HepG2 (cell line): ENCODE data around the gene CLEC6A. TPM values are rescaled to one million over a fixed set of nuclear protein-coding genes. Genes with fewer than 3 reads are reported as not detected.

ENCODE experiments used
- ATAC-seq: fragments of 200-7000 bp; cut with Tn5 transposase; 3 replicates; pipeline ENCODE4 v1.9.1; 2020; ENCODE audit warnings: mild to moderate bottlenecking, moderate library complexity
- BruUV-seq: library from RNA; stranded (reverse); fragments of 400-500 nt; replicated peaks from 2 replicates; lab custom pipeline; 2021; lab: Mats Ljungman, UMichigan
- CTCF ChIA-PET: fragments of 300-600 bp; formaldehyde crosslinking; extraction: SDS; loops from one replicate; lab custom pipeline; 2021; ENCODE audit warnings: low total read pairs, inconsistent platforms, low intra/inter-chr PET ratio; lab: Yijun Ruan, JAX
- POLR2A ChIA-PET: fragments of 350-600 bp; sonication (Branson Sonifier 250); formaldehyde crosslinking; loops from one replicate; lab custom pipeline; 2020; ENCODE audit warnings: antibody characterized with exemption, inconsistent platforms; lab: Yijun Ruan, JAX
- DNase-seq: peaks from one replicate; pipeline ENCODE4 v3.0.0-alpha.2; 2015; ENCODE audit warnings: low spot score
- FAIRE-seq: peaks from 3 replicates; lab custom pipeline; 2011; peaks lifted over from hg19 to GRCh38; lab: Jason Lieb, UNC
- H2AFZ ChIP-seq: one replicate; pipeline ENCODE4 v1.6.1; 2011; ENCODE audit warnings: low read length, inconsistent platforms
- H3K27ac ChIP-seq: fragments of 300-600 bp; 3 replicates; pipeline ENCODE4 v1.8.0; 2011; ENCODE audit warnings: mixed run types, mild to moderate bottlenecking, mixed read lengths, low read length, inconsistent platforms; ENCODE audit not compliant: insufficient read depth; ENCODE audit errors: extremely low read length
- H3K27me3 ChIP-seq, 2 experiments: fragments of 200-600 bp in 1 of 2; 2 replicates in 1 of 2; 3 replicates in 1 of 2; pipeline versions ENCODE4 v1.6.0 to v1.8.0; 2011; ENCODE audit warnings: low read length in 2 of 2, mild to moderate bottlenecking in 2 of 2, moderate library complexity in 2 of 2, inconsistent platforms in 1 of 2; ENCODE audit not compliant: insufficient read depth in 2 of 2, control insufficient read depth in 1 of 2
- H3K36me3 ChIP-seq, 2 experiments: fragments of 200-600 bp in 1 of 2; replicated peaks in 1 of 2; 2 replicates in 1 of 2; 3 replicates in 1 of 2; pipeline versions ENCODE4 v1.5.1 to v1.8.0; 2011; ENCODE audit warnings: low read length in 2 of 2, inconsistent platforms in 1 of 2; ENCODE audit not compliant: insufficient read depth in 2 of 2, control insufficient read depth in 1 of 2
- H3K4me1 ChIP-seq: 2 replicates; pipeline ENCODE4 v1.5.1; 2012; ENCODE audit warnings: low read length, inconsistent platforms; ENCODE audit not compliant: insufficient read depth
- H3K4me2 ChIP-seq: 2 replicates; pipeline ENCODE4 v1.6.0; 2011; ENCODE audit warnings: low read depth, low read length, inconsistent platforms
- H3K4me3 ChIP-seq, 3 experiments: fragments of 200-600 bp in 1 of 3; sonication (generic), shearing (Covaris generic) in 1 of 3; replicated peaks in 1 of 3; 2 replicates each; pipeline ENCODE4 v1.5.1; 2011 to 2016; ENCODE audit warnings: low read length in 3 of 3, inconsistent platforms in 2 of 3, low read depth in 2 of 3, mild to moderate bottlenecking in 2 of 3, control low read depth in 1 of 3, mixed read lengths in 1 of 3; ENCODE audit not compliant: insufficient read depth in 1 of 3
- H3K79me2 ChIP-seq: one replicate; pipeline ENCODE4 v1.6.1; 2011; ENCODE audit warnings: low read length, inconsistent platforms; ENCODE audit not compliant: insufficient read depth
- H3K9ac ChIP-seq: 2 replicates; pipeline ENCODE4 v1.6.0; 2011; ENCODE audit warnings: mild to moderate bottlenecking, low read depth, low read length, inconsistent platforms; ENCODE audit not compliant: insufficient read depth
- H3K9me3 ChIP-seq: 2 replicates; pipeline ENCODE4 v1.5.1; 2012; ENCODE audit warnings: mild to moderate bottlenecking, low read length
- H4K20me1 ChIP-seq: 2 replicates; pipeline ENCODE4 v1.6.0; 2011; ENCODE audit warnings: inconsistent platforms, mild to moderate bottlenecking, low read length, moderate library complexity; ENCODE audit not compliant: insufficient read depth
- FOXA1 ChIP-seq, 2 experiments: fragments of 450-650 bp in 1 of 2; sonication (generic) in 1 of 2; formaldehyde crosslinking in 1 of 2; IDR thresholded peaks; 2 replicates each; pipeline versions ENCODE4 v1.4.0 to v1.6.1; 2016 to 2020; ENCODE audit warnings: missing genetic modification reagents in 1 of 2
- JARID2 ChIP-seq: sonication (generic); formaldehyde crosslinking; IDR thresholded peaks from 2 replicates; pipeline ENCODE4 v1.8.1; 2023; ENCODE audit warnings: missing genetic modification reagents, inconsistent platforms; ENCODE audit not compliant: insufficient replicate concordance
- JDP2 ChIP-seq: sonication (generic); formaldehyde crosslinking; IDR thresholded peaks from 2 replicates; pipeline ENCODE4 v1.8.1; 2022; ENCODE audit warnings: missing genetic modification reagents, borderline replicate concordance
- MBNL3 ChIP-seq: fragments of 250-450 bp; sonication (Bioruptor Pico); conservative IDR thresholded peaks from 2 replicates; pipeline ENCODE4 v1.8.0; 2022; ENCODE audit warnings: mild to moderate bottlenecking, inconsistent platforms
- RARA ChIP-seq: IDR thresholded peaks from 2 replicates; pipeline ENCODE4 v1.6.1; 2016; ENCODE audit warnings: missing genetic modification reagents, missing compliant biosample characterization
- STAT5B ChIP-seq: sonication (generic); formaldehyde crosslinking; IDR thresholded peaks from 2 replicates; pipeline ENCODE4 v1.4.0; 2020; ENCODE audit warnings: missing genetic modification reagents
- ZNF501 ChIP-seq: sonication (generic); formaldehyde crosslinking; IDR thresholded peaks from 2 replicates; pipeline ENCODE4 v1.5.1; 2020; ENCODE audit warnings: mild to moderate bottlenecking, moderate library complexity, missing genetic modification reagents
- ZNF557 ChIP-seq: sonication (generic); formaldehyde crosslinking; IDR thresholded peaks from 2 replicates; pipeline ENCODE4 v1.4.0; 2020; ENCODE audit warnings: missing genetic modification reagents
- in situ Hi-C: cut with HindIII; loops from 2 replicates; pipeline ENCODE4 v1.10.0; 2017; ENCODE audit warnings: low pct_unique_long_range_greater_than_20kb; ENCODE audit not compliant: extremely low pct_ligation_motif_present
- intact Hi-C: fragments of 100-400 bp; cut with micrococcal nuclease; formaldehyde crosslinking; loops from one replicate; pipeline ENCODE4 v1.10.0; 2022; ENCODE audit not compliant: unreplicated experiment
- polyA plus RNA-seq, 8 experiments: library from polyadenylated mRNA; depleted of rRNA in 3 of 8; stranded (reverse) in 7 of 8; unstranded in 1 of 8; fragments of >200 nt; fragmentation: Illumina TruSeq in 4 of 8; extraction: Trizol in 4 of 8; gene quantifications; 2 replicates each; pipeline versions ENCODE4 v1.2.1 to v1.2.3, GENCODE V29; 2011 to 2016; ENCODE audit warnings: low read depth in 4 of 8, missing spikeins in 1 of 8, mixed read lengths in 1 of 8; ENCODE audit not compliant: insufficient read depth in 1 of 8
- total RNA-seq, 5 experiments: library from RNA; depleted of rRNA; stranded (reverse); fragments of >200 nt; fragmentation: Illumina TruSeq; extraction: Trizol; gene quantifications; 2 replicates each; pipeline ENCODE4 v1.2.3, GENCODE V29; 2016; ENCODE audit warnings: low read depth in 1 of 5
- TF ChIP-seq, protein P1 (sequence below): fragments of 450-650 bp; IDR thresholded peaks from 2 replicates; pipeline ENCODE4 v1.6.1; 2016
- TF ChIP-seq, protein P2 (sequence below): IDR thresholded peaks from 2 replicates; pipeline ENCODE4 v1.6.1; 2016; ENCODE audit warnings: missing compliant biosample characterization, missing genetic modification reagents, borderline replicate concordance
- TF ChIP-seq, protein P3 (sequence below): sonication (generic); formaldehyde crosslinking; IDR thresholded peaks from 2 replicates; pipeline ENCODE4 v1.4.0; 2020; ENCODE audit warnings: mild to moderate bottlenecking, missing genetic modification reagents

The CLEC6A gene
- total and polyA plus RNA-seq, 2 of the 13 experiments (the other 11 are each of a cell fraction or from before 2014, with no cell fraction given) = not detected

DNA sequence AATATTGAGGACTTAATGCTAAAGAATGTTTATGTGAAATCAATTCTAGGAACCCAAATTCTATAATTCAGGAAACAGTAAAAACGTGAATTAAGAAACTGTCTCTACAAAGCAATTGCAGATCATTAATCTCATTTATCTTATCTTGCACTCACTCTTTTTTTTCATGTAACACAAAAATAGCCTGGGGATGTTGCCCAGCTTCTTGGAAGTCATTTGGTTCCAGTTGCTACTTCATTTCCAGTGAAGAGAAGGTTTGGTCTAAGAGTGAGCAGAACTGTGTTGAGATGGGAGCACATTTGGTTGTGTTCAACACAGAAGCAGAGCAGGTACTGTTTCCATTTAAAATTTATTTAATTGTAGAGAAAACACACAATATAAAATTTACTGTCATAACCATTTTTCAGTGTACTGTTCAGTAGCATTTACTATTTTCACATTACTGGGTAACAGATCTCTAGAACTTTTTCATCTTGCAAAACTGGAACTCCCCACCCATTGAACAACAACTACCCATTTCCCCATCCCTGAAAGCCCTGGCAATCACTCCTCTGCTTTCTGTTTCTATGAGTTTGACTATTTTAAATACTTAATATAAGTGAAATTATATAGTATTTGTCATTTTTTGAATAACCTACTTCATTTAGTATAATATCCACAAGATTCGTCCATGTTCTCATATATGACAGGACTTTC lies 9.7 kb downstream of the CLEC6A start (continued):
- TF ChIP-seq, protein P1, sequence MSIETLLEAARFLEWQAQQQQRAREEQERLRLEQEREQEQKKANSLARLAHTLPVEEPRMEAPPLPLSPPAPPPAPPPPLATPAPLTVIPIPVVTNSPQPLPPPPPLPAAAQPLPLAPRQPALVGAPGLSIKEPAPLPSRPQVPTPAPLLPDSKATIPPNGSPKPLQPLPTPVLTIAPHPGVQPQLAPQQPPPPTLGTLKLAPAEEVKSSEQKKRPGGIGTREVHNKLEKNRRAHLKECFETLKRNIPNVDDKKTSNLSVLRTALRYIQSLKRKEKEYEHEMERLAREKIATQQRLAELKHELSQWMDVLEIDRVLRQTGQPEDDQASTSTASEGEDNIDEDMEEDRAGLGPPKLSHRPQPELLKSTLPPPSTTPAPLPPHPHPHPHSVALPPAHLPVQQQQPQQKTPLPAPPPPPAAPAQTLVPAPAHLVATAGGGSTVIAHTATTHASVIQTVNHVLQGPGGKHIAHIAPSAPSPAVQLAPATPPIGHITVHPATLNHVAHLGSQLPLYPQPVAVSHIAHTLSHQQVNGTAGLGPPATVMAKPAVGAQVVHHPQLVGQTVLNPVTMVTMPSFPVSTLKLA = no peak
- TF ChIP-seq JDP2 (CRISPR knock-in tag) = no peak
- TF ChIP-seq, protein P2, sequence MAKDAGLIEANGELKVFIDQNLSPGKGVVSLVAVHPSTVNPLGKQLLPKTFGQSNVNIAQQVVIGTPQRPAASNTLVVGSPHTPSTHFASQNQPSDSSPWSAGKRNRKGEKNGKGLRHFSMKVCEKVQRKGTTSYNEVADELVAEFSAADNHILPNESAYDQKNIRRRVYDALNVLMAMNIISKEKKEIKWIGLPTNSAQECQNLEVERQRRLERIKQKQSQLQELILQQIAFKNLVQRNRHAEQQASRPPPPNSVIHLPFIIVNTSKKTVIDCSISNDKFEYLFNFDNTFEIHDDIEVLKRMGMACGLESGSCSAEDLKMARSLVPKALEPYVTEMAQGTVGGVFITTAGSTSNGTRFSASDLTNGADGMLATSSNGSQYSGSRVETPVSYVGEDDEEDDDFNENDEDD (CRISPR knock-in tag) = no peak
- TF ChIP-seq RARA = no peak
- TF ChIP-seq FOXA1 (IDR thresholded peaks at IDR 0.05) = no peak
- no peak for TF ChIP-seq FOXA1 (CRISPR knock-in tag; IDR thresholded peaks at IDR 0.05)

DNA sequence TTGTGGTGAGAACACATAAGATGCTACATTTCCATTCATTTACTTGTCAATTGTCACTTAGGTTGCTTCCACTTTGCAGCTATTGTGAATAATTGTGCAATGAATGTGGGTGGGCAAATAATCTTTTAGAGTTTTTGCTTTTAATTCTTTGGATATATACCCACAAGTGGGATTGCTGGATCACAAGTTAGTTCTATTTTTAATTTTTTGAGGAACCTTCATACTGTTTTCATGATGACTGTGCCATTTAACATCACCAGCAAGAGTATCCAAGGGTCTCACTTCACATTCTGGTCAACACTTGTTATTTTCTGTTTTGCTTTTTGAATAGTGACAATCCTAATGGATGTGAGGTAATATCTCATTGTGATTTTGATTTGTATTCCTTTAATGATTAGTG lies 10.5 kb downstream of the CLEC6A start:
- FAIRE-seq = no peak
- H4K20me1 ChIP-seq = no peaks in the 10 kb centered on the region
- POLR2A ChIA-PET = no interaction called here
- no peaks in the 10 kb centered on the region for H3K79me2 ChIP-seq
- intact Hi-C loops = no loop called here
- ATAC-seq = no peak
- H3K9ac ChIP-seq = no peak overlapping the region
- H3K27ac ChIP-seq = no peak overlapping the region
- BruUV-seq = no TSS peak
- TF ChIP-seq STAT5B (CRISPR knock-in tag) = no peak
- no peak for TF ChIP-seq ZNF557
- no peak for TF ChIP-seq JARID2
- no peak for TF ChIP-seq MBNL3 (CRISPR knock-in tag)
- no peak for TF ChIP-seq ZNF501
- TF ChIP-seq, protein P3, sequence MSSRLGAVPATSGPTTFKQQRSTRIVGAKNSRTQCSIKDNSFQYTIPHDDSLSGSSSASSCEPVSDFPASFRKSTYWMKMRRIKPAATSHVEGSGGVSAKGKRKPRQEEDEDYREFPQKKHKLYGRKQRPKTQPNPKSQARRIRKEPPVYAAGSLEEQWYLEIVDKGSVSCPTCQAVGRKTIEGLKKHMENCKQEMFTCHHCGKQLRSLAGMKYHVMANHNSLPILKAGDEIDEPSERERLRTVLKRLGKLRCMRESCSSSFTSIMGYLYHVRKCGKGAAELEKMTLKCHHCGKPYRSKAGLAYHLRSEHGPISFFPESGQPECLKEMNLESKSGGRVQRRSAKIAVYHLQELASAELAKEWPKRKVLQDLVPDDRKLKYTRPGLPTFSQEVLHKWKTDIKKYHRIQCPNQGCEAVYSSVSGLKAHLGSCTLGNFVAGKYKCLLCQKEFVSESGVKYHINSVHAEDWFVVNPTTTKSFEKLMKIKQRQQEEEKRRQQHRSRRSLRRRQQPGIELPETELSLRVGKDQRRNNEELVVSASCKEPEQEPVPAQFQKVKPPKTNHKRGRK = no peak
- no peaks in the 10 kb centered on the region for H3K27me3 ChIP-seq
- H3K9me3 ChIP-seq = no peaks in the 10 kb centered on the region
- in situ Hi-C loops = no loop called here
- CTCF ChIA-PET = no interaction called here
- DNase-seq = no peak
- no peak overlapping the region for H3K4me3 ChIP-seq
- no peaks in the 10 kb centered on the region for H3K4me1 ChIP-seq
- no peak overlapping the region for H2AFZ ChIP-seq
- no peaks in the 10 kb centered on the region for H3K36me3 ChIP-seq
- no peak overlapping the region for H3K4me2 ChIP-seq
